HuH-7 (cell line): ENCODE results near the gene SPART.
"Not testable (repeated sequence)": the region's sequence is repeated elsewhere in the genome, so short reads cannot be mapped to it uniquely, and the experiment has no call there.

ENCODE experiments used
- DNase-seq: peaks from one replicate; pipeline ENCODE4 v3.0.0; 2011; ENCODE audit warnings: low spot score

The SPART gene

GRCh38 chr13:36313047-36313969 lies 32.9 kb downstream of the SPART start:
- DNase-seq, result no peak

DNA sequence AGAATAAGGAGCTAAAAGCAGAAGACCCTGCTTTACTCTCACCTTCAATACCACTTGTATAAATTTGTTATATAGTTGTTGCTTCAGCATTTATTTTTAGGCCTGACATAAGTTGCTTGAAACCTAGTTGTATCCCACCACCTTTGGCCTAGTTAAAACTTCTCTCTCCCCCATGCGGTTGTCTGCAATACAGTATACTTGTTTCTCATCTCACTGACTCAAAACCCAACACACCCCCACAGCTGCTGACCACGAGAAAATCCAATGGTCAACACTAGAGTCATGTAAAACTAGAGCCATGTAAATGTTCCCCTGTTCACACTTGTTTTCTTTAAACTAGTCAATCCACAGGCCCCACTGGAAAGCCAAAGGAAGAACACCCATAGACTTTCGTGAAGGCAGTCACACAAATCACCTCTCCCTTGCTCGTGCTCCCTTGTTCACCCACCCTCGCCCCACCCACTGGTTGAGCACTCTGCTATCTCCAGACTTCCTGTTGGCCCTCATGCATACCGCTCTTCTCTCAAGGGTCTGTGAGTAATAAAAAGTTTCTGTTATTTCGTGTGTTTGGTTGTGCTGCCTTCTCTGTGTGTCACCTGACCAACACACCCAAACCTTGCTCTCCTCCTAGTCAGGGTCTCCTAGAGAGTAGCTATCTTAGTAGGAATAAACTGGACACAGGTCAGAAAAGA lies 35.6 kb downstream of the SPART start:
- no peak for DNase-seq

- DNase-seq, result no peak
Observed at GRCh38 chr13:36302289-36302688, 43.9 kb downstream of the SPART start.

DNA sequence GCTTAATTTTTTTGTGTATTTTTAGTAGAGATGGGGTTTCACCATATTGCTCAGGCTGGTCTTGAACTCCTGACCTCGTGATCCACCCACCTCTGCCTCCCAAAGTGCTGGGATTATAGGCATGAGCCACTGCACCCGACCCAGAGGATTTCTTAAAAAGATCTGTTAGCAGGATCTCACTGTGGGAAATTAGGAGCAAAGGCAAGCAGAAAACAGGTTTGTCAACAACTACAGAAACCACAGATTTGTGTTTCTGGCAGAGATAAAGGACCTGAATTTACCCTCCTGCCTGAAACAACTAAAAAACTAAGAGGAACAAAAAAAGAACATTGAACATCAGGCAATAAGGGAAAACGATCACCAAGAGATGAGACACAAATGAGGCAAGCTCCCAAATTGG lies 46.7 kb downstream of the SPART start:
- DNase-seq, result not testable (repeated sequence)

DNA sequence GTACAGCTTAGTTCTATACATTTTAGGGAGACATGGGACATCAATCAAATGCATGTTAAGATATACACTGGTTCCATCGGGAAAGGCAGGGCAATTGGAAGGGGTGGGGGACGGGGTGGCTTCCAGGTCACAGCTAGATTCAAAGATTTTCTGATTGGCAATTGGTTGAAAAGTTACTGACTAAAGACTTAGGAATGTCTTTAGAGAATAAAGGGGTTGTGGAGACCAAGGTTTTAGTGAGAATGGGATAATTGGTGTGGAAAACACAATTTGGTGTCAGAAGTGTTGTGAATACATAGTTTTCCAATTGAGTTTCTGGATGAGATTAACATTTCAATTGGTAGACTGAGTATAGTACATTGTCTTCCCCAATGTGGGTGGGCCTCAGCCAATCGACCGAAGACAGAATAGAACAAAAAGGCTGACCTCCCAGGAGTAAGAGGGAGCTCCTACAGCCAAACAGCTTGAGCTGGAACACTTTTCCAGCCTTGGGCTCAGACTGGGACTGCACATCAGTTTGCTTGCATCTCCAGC lies 47.6 kb downstream of the SPART start:
- DNase-seq, result no peak

DNA sequence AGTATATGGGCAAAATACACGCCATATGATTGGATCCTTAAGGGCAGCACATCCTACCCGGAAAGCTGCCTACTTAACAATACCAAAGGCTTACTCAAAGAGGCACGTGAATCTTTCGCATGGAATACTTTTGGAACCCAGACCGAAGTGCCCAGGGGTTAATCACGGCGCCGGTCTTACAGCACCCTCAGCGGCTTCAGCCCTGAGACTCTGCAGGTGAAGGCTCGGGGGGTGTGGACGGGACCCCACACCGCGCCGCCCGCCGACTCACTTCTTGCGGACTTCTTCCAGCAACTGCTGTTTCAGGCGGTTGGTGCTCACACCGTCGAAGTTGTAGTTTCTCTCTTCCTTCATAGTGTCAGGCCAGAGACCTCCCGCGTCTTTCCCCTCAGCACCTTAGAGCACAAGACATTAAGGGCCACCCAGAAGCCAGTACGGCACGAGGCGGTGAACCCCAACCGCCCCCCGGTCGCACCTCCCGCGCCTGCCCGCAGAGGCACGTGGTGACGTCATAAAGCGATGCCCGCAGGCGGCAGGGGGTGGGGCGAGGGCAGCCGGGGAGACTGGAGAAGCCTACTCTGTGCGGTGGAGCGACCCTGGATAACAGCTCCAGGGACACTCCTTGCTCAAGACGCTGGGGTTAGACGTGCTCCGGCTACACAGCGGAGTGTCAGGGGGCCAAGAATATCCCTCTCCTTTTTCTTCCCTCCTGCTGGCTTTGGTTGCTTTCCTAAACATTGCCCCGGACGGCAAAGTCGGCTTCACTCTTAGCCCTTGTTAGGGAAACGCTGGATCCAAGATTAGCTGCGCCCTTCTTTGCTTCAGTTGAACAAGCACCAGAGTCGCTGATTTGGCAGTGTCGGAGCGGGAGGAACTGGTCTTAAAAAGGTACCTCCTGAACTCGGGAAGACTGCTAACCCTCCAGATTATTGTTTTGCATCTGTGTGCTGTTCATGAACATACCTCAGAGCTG lies 48.5 kb downstream of the SPART start, which contains the start of gene CCDC169:
TSS of gene CCDC169 (minus strand) at position 449 of the 973 bp plus-strand sequence. CDS start at position 354, 95 bp downstream.
- DNase-seq, result no peak

GRCh38 chr13:36294096-36294495 lies 52.1 kb downstream of the SPART start:
- DNase-seq, result no peak

DNA sequence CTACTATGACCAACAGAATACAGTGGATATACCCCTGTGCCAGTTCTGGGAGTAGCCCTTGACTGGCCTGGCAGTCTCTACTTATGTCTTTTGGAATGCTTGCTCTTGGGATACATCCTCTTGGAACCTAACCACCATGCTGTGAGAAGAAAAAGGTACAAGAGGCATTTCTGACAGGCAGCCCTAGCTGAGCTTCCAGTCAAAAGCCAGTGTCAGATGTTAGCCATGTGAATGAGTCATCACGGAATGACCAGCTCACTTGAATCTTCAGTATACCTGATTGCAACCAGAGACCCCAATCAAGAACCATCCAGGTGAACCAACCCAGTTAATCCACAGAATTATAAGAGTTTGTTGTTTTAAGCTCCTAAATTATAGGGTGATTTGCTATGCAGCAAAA lies 52.7 kb downstream of the SPART start:
- no peak for DNase-seq

- DNase-seq, result no peak
Observed at GRCh38 chr13:36288794-36289391, 57.3 kb downstream of the SPART start.

DNA sequence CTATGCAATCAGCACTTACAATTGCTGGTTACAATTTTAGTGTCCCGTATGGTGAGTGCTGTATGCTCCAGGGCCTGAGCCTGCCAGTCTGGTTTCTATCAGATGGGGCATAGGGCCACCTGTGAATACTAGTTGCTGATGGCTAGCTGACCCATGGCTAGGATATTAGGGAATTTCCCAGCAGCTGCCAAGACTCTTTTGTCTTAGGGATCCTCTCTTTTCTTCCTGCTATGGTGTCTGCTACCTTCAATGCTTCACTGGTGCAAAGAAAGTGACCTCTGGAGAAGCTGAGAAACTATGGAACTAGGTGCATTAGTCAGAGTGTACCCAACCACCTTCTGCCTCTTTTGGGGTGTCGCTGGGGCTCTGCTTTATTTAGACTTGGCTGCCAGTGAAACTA lies 60.2 kb downstream of the SPART start:
- no peak for DNase-seq

DNA sequence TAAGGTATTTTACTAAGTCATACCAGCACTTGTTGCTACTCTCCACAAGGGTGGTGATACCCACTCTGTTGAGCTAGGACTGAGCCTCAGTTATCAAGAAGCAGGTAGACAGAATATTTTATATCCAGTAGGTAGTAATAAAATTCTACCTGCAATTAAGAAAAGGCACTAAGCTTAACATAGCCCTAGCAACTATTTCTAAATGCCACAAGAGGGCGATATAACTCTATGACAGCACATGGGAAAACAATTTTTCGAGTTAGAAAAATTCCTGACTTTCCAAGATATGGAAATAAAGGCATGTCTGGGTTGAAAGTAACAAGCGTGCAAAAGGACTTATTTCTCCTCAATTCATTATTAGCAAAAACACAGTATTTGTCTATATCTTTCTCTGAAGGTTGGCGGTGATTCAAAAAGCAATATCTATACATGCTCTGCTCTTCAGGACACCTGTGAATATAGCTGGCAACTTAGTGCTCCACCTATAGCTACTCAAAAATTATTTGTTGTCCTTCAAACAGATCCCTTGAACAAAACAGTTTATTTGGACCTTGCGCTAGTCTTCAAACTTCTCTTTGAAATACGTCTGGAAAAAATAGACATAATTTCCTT lies 63.3 kb downstream of the SPART start:
- DNase-seq, result peak; percentile 4

DNA sequence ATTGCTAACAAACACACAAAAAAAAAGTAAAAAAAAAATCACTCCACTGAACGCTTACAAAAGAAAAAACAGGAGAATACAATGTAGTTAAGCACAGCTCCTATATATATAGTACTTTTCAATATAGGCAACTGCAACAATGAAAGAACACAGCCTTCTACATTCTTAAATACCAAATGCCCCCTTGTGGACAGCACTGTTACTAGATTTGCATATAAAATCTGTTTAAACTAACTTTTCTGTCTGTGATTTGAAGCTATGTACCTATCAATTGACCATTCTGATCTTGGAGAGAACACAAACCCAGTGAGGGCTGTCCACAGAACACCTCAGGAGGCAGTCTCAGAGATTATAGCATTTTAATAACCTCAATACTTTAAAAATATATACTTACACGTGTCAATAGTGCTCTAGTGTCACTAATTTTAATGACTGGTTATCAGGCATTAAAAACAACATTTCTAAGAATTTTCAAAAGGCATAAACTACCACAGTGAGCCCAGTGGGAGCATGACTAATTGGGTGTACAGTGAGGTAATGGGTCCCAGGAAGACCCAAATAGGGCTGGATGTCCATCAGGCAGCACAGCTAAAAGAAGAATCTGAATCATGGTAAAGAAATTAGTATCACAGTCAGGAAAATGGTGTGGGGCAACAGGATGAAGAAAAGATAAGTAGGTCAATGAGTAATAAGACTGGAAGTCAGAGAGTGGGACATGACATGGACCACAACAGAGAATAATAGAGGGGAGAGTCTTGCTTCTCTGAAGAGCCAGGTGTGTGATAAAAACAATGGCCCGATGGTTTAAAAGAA lies 70.8 kb downstream of the SPART start:
- no peak for DNase-seq

DNA sequence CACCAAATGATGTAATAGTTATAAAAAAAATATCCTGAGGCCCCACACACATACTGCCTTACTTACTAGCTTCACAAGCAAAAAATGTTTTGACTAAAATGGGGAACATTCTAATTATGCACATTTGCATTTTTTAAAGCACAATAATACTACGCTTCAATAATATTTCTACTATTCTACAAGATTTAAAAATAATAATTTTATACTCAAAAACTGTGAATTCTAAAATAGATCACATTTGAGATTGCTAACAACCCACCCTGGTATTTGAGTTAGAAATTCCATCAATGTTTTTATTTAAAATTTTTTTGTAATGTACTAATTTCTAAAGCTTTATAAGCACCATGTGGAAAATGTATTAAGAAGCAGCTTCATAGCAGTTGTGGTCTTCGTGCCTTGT lies 72.8 kb downstream of the SPART start:
- no peak for DNase-seq

- no peak for DNase-seq
Observed at GRCh38 chr13:36261976-36262375, 84.2 kb downstream of the SPART start.

DNA sequence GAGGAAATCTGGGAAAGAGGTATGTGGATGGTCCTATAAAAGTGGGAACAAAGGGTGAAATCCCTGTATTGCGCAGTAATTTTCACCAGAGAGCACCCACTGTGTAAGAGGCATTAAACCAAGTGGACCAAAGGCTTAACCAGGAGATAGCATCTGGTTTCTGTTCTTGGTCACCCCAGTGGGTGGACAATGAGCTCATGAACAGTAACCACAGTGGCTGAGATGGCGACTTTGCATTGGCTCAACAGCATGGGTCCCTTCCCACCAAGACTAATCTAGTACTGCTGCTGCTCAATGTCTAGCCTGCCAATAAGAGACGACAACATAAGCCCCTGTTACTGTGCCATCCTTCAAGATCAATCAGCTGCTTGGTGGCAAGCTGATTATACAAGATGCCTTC lies 85.2 kb downstream of the SPART start:
- DNase-seq, result no peak

- DNase-seq, result no peak
Observed at GRCh38 chr13:36259361-36260137, 86.6 kb downstream of the SPART start.

DNA sequence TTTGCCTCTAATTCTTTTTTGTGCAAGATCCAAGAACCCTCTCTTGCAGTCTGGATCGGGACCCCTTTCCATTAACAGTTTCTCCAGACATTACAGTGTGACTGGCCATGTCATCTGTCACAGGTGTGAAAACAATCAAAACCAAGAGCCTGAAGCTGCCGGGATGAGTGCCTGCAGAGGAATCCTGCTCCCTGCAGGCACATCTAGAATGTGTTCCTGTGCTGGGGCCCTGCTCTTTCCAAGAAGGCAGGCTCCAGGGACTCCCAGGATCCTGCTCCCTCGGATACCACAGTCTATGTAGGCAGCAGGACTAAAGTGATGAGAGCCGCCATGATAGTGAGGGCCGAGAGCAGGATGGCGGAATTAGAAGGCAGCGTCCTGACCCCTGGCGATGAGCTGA lies 87.4 kb downstream of the SPART start:
- no peak for DNase-seq
